Endothelial cell of umbilical vein (primary cell): Measurements from ENCODE around the gene RANBP17.

ENCODE experiments used
- CTCF ChIP-seq, 2 donors: IDR thresholded peaks; 1 replicate in 1 of 2; 2 replicates in 1 of 2; pipeline ENCODE4 v1.5.1; 2011; ENCODE audit warnings: low read length in 2 of 2, mild to moderate bottlenecking in 2 of 2, moderate library complexity in 2 of 2, control low read depth in 1 of 2, inconsistent platforms in 1 of 2, low read depth in 1 of 2; ENCODE audit not compliant: insufficient read depth in 1 of 2; ENCODE audit errors: extremely low read depth in 1 of 2
- JUN ChIP-seq: IDR thresholded peaks from 2 replicates; pipeline ENCODE4 v1.6.1; 2011; ENCODE audit warnings: borderline replicate concordance, low read depth; ENCODE audit not compliant: insufficient read length, insufficient read depth
- MAX ChIP-seq: IDR thresholded peaks from 2 replicates; pipeline ENCODE4 v1.6.1; 2011; ENCODE audit not compliant: insufficient read depth, insufficient read length
- POLR2A ChIP-seq: IDR thresholded peaks from 2 replicates; pipeline ENCODE4 v1.6.1; 2012; ENCODE audit warnings: low read depth, mild to moderate bottlenecking, control low read depth, low read length

GRCh38 chr5:171050916-171051315 is 189.1 kb downstream of the RANBP17 start:
- TF ChIP-seq MAX (no peak), CTCF (IDR thresholded peaks at IDR 0.05; ENCODE audit: extremely low read depth in 1 of 2, insufficient read depth in 1 of 2, low read depth in 1 of 2, low read length in 2 of 2) (no peak), POLR2A (no peak), JUN (no peak)
